Lower lobe of right lung (tissue), 2 donors: Measurements from ENCODE around the gene STAM. TPM values are rescaled to one million over a fixed set of nuclear protein-coding genes. Genes with fewer than 3 reads are reported as not detected.
A peak's percentile ranks its signal among the peaks of the same experiment; 100 is the strongest.

ENCODE experiments used
- ATAC-seq, 2 donors: fragments of 200-7000 bp; cut with Tn5 transposase; one replicate each; pipeline ENCODE4 v1.9.1; 2020 to 2022; ENCODE audit warnings: mild to moderate bottlenecking in 2 of 2, moderate library complexity in 2 of 2
- DNase-seq: peaks from one replicate; pipeline ENCODE4 v3.0.0-alpha.2; 2020
- H3K27ac ChIP-seq: fragments of 200-600 bp; one replicate; pipeline ENCODE4 v1.8.0; 2022
- H3K27me3 ChIP-seq: fragments of 200-600 bp; one replicate; pipeline ENCODE4 v1.8.0; 2022; ENCODE audit warnings: low read depth
- H3K36me3 ChIP-seq: fragments of 200-600 bp; one replicate; pipeline ENCODE4 v1.8.0; 2022; ENCODE audit warnings: mild to moderate bottlenecking
- H3K4me1 ChIP-seq: fragments of 200-600 bp; one replicate; pipeline ENCODE4 v1.8.0; 2022
- H3K4me3 ChIP-seq: fragments of 200-600 bp; one replicate; pipeline ENCODE4 v1.8.0; 2022; ENCODE audit warnings: mild to moderate bottlenecking
- H3K9me3 ChIP-seq: fragments of 200-600 bp; one replicate; pipeline ENCODE4 v1.8.0; 2022
- CTCF ChIP-seq: fragments of 200-600 bp; IDR thresholded peaks from one replicate; pipeline ENCODE4 v1.8.0; 2022; ENCODE audit warnings: antibody characterized with exemption, mild to moderate bottlenecking
- intact Hi-C: fragments of 100-400 bp; cut with DNase I; formaldehyde crosslinking; loops from one replicate; pipeline ENCODE4 v1.11.0; 2022
- total RNA-seq: library from RNA; stranded (reverse); fragmentation: NEBNext Ultra II Directional; extraction: Animal tissue kit (Norgen Biotek cat#: 25700); gene quantifications from one replicate; pipeline ENCODE4 v1.2.1, GENCODE V29; 2021
- donor health status: DM: no; HTN: yes; CAD: no; lungs with severe emphysema.

Gene STAM
- total RNA-seq, 1 donor from 2014 or later, result 30.3 TPM

GRCh38 chr10:17668435-17669184 lies 24.7 kb downstream of the STAM start:
- no peak for DNase-seq
- intact Hi-C loops, result no loop called here
- Histone ChIP-seq H3K27me3 (no peaks in the 10 kb centered on the region), H3K4me3 (no peak overlapping the region), H3K4me1 (peaks cover 19% of the 10 kb centered on the region), H3K9me3 (no peaks in the 10 kb centered on the region), H3K36me3 (no peaks in the 10 kb centered on the region), H3K27ac (no peak overlapping the region)
- no peak for ATAC-seq
- TF ChIP-seq CTCF, result no peak

- Histone ChIP-seq H3K27ac (no peak overlapping the region), H3K27me3 (no peaks in the 10 kb centered on the region), H3K9me3 (no peaks in the 10 kb centered on the region), H3K36me3 (no peaks in the 10 kb centered on the region), H3K4me3 (no peak overlapping the region), H3K4me1 (peaks cover 20% of the 10 kb centered on the region)
- intact Hi-C loops, result no loop called here
- ATAC-seq (no peak), DNase-seq (no peak)
- TF ChIP-seq CTCF, result no peak
Observed at GRCh38 chr10:17669185-17669872, 25.4 kb downstream of the STAM start.

- H3K9me3 ChIP-seq, result no peaks in the 10 kb centered on the region
- no peak for DNase-seq
Observed at GRCh38 chr10:17671307-17671706, 27.4 kb downstream of the STAM start.

GRCh38 chr10:17673471-17674061 lies 29.6 kb downstream of the STAM start:
- DNase-seq (no peak), ATAC-seq (peak; percentile 50 to 83)
- Histone ChIP-seq H3K4me3 (no peak overlapping the region), H3K9me3 (no peaks in the 10 kb centered on the region), H3K27ac (no peak overlapping the region), H3K27me3 (no peaks in the 10 kb centered on the region), H3K4me1 (peaks cover 10% of the 10 kb centered on the region), H3K36me3 (no peaks in the 10 kb centered on the region)
- no peak for TF ChIP-seq CTCF
- intact Hi-C loops, result no loop called here

More at GRCh38 chr10:17671307-17671706, 27.4 kb downstream of the STAM start:
- Histone ChIP-seq H3K36me3 (no peaks in the 10 kb centered on the region), H3K4me3 (no peak overlapping the region), H3K27ac (no peak overlapping the region), H3K4me1 (peaks cover 16% of the 10 kb centered on the region), H3K27me3 (no peaks in the 10 kb centered on the region)
- no peak for TF ChIP-seq CTCF
- intact Hi-C loops, result no loop called here
- no peak for ATAC-seq

- Histone ChIP-seq H3K36me3 (no peaks in the 10 kb centered on the region), H3K9me3 (no peaks in the 10 kb centered on the region), H3K4me3 (no peak overlapping the region), H3K27me3 (no peaks in the 10 kb centered on the region), H3K4me1 (peaks cover 10% of the 10 kb centered on the region), H3K27ac (no peak overlapping the region)
- no peak for ATAC-seq
- no peak for DNase-seq
- intact Hi-C loops, result no loop called here
- no peak for TF ChIP-seq CTCF
Observed at GRCh38 chr10:17674566-17674965, 30.6 kb downstream of the STAM start.
